Neural crest cell (in vitro differentiated cells): ENCODE measurements around the gene CCNY. TPM values are rescaled to one million over a fixed set of nuclear protein-coding genes. Genes with fewer than 3 reads are reported as not detected.
A peak's percentile ranks its signal among the peaks of the same experiment; 100 is the strongest.

Experiments used
- DNase-seq: peaks from one replicate; pipeline ENCODE4 v3.0.0; 2021; ENCODE audit warnings: low read depth, mixed read lengths, low spot score
- H3K27ac Mint-ChIP-seq: one replicate; pipeline ENCODE4 v1.8.0; 2021; ENCODE audit warnings: mild to moderate bottlenecking, mixed read lengths; ENCODE audit not compliant: unreplicated experiment
- H3K27me3 Mint-ChIP-seq: 2 replicates; pipeline ENCODE4 v1.8.0; 2021; ENCODE audit warnings: low read depth, mild to moderate bottlenecking, mixed read lengths
- H3K36me3 Mint-ChIP-seq: 2 replicates; pipeline ENCODE4 v1.8.0; 2021; ENCODE audit warnings: low read depth, mild to moderate bottlenecking, mixed read lengths
- H3K4me1 Mint-ChIP-seq: 2 replicates; pipeline ENCODE4 v1.8.0; 2021; ENCODE audit warnings: mixed read lengths
- H3K4me3 Mint-ChIP-seq: one replicate; pipeline ENCODE4 v1.8.0; 2021; ENCODE audit warnings: mild to moderate bottlenecking, mixed read lengths
- H3K9me3 Mint-ChIP-seq: 2 replicates; pipeline ENCODE4 v1.8.0; 2021; ENCODE audit warnings: mixed read lengths
- CTCF ChIP-seq: fragments of 200-600 bp; sonication (generic); conservative IDR thresholded peaks from 2 replicates; pipeline ENCODE4 v1.5.0; 2021; ENCODE audit warnings: antibody characterized with exemption, mild to moderate bottlenecking
- total RNA-seq: library from RNA; stranded (reverse); gene quantifications from 2 replicates; pipeline ENCODE4 v1.2.1, GENCODE V29; 2021

The CCNY gene
- total RNA-seq, 1 donor from 2014 or later = 57.0 TPM

DNA sequence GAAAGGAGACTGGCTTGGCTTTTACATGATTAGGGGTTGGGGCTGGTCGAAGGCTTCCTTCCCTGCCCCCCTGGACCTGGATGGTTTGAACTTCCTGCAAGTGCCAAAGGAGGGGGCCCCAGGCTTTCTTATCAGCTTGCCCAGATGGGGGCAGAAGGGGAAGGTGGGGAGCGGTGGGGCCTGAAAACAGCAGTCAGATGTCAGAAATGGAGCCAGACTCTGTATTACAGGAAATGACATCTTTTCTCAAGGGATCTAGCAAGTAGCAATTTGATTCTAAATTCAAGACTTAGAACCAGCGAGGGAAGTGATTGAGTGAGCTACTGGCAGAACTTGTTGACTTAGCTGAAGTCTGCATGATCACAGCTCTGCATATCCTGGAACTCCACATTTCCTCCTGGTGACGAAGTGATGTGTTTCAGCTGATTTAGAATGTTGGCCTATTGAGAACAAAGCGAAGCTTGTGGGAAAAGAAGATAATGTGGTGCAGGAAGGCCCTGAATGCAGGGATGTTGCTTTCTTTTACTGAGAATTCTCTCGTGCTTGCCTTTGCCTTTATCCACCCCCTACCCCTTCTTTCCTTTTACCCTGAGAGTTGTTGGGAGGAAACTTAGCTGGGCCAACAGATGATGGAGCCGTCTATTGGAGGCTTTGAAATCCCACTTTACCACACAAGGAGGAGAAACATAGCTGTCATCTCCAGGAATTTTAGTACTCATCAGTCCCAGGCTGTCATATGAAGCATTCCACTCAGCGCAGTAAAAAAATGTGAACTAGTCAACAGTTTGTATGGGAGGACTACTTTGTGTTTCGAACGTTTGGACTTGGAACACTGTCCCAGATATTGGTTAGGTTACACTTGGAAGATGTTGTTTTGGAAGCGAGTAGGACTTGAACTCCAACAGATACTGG lies 43.2 kb downstream of the CCNY start:
- H3K4me3 Mint-ChIP-seq = no peak overlapping the region
- peaks cover 7% of the 10 kb centered on the region for H3K36me3 Mint-ChIP-seq
- peaks cover 36% of the 10 kb centered on the region for H3K4me1 Mint-ChIP-seq
- DNase-seq = no peak
- H3K27ac Mint-ChIP-seq = peak overlapping the region; percentile 79
- no peaks in the 10 kb centered on the region for H3K27me3 Mint-ChIP-seq
- H3K9me3 Mint-ChIP-seq = no peaks in the 10 kb centered on the region
- TF ChIP-seq CTCF = no peak

- DNase-seq = no peak
- H3K4me3 Mint-ChIP-seq = no peak overlapping the region
- peaks cover 49% of the 10 kb centered on the region for H3K4me1 Mint-ChIP-seq
These were observed 45.8 kb downstream of the CCNY start for GRCh38 chr10:35382096-35382495.

DNA sequence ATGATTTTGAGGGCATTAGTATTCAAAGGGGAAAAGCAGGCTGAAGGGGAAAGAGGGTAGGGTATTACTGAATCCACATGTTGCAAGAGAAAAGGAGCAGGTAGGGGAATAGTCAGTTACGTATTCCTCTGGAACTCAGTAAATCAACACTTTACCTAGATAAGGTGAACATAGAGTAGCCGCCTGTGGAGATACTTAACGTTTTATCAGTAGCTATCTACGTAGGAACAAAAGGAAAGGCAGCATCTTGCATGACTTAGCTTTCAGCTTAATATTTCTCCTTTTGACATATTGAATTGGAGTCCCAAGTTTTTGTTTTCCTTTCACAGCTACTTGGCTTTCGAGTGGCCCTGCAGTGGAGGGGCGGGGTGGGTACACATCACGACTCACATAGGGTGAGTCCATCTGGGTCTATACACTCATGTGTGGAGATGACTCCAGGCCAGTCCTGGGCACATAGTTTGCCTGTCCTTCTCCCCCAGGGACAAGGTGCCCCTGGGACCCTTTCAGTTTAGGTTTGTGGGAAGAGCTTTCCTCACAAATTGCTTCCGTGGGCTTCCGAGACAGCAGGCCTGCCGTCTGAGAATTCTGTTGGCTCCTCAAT lies 48.1 kb downstream of the CCNY start:
- Mint-ChIP-seq H3K27me3 (no peaks in the 10 kb centered on the region), H3K4me1 (peaks cover 36% of the 10 kb centered on the region), H3K36me3 (no peaks in the 10 kb centered on the region), H3K4me3 (no peak overlapping the region), H3K9me3 (peaks cover 5% of the 10 kb centered on the region), H3K27ac (no peak overlapping the region)
- no peak for DNase-seq
- TF ChIP-seq CTCF = no peak

More at GRCh38 chr10:35382096-35382495, 45.8 kb downstream of the CCNY start:
- Mint-ChIP-seq H3K36me3 (no peaks in the 10 kb centered on the region), H3K27ac (no peak overlapping the region), H3K27me3 (no peaks in the 10 kb centered on the region), H3K9me3 (no peaks in the 10 kb centered on the region)
- no peak for TF ChIP-seq CTCF

DNA sequence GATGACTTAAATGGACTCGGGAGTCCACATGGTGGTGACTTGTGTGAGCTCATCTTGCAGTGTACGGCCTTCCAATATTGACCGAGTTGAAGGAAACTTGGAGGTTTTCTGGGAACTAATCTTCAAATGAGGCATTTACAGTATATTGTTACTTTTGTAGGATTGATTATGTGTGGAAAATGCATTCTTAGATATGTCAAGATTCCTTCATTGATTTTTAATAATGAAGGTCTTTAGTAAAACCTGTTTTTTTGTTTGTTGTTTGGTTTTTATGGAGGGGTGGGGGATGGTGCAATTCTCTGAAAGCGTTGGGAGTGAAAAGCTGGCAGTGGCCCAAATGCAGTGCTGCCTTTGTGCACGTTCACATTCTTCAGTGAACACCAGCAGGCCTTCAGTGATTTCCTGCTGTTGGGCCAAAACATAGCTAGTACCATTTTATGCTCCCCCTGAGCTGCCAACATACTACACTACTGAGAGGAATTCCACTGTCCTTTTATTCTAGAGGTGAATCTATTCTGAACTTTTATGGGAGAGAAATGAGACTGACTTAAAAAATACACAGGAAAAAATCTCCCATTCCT lies 50.4 kb downstream of the CCNY start:
- Mint-ChIP-seq H3K27me3 (no peaks in the 10 kb centered on the region), H3K9me3 (peaks cover 16% of the 10 kb centered on the region), H3K4me3 (no peak overlapping the region), H3K27ac (peak overlapping the region; percentile 23), H3K36me3 (peaks cover 8% of the 10 kb centered on the region), H3K4me1 (peaks cover 28% of the 10 kb centered on the region)
- no peak for DNase-seq
- TF ChIP-seq CTCF = no peak

GRCh38 chr10:35387768-35388167 lies 51.5 kb downstream of the CCNY start:
- H3K36me3 Mint-ChIP-seq = peaks cover 8% of the 10 kb centered on the region
- H3K4me3 Mint-ChIP-seq = no peak overlapping the region
- H3K9me3 Mint-ChIP-seq = peaks cover 17% of the 10 kb centered on the region
- peaks cover 31% of the 10 kb centered on the region for H3K4me1 Mint-ChIP-seq
- TF ChIP-seq CTCF = no peak
- H3K27me3 Mint-ChIP-seq = no peaks in the 10 kb centered on the region
- H3K27ac Mint-ChIP-seq = no peak overlapping the region
- no peak for DNase-seq
